T-helper 1 cell (primary cell): ENCODE measurements around the gene ABCG8.

Experiments
- DNase-seq, 5 donors: peaks; one replicate each; pipeline ENCODE4 v3.0.0-alpha.2; 2012 to 2020
- total RNA-seq, 4 donors: gene quantifications; one replicate each; lab custom pipeline; 2026; lab: John Stamatoyannopoulos, UW

The ABCG8 gene
- total RNA-seq = 0 reads per million in 4 donors

- no peak for DNase-seq
Observed at GRCh38 chr2:43838560-43839267, at the start of gene ABCG8, which contains the start of gene ABCG5. Gene ABCG8, plus strand, starts transcription at chr2:43838971. Its CDS starts 83 bp downstream, at chr2:43839054. Gene ABCG5, minus strand, starts transcription at chr2:43838839. Its CDS starts 160 bp downstream, at chr2:43838679.

- no peak for DNase-seq
Observed at GRCh38 chr2:43790147-43790546, 48.6 kb upstream of the ABCG8 start.

GRCh38 chr2:43791035-43791765 lies 47.6 kb upstream of the ABCG8 start:
- DNase-seq = no peak

DNA sequence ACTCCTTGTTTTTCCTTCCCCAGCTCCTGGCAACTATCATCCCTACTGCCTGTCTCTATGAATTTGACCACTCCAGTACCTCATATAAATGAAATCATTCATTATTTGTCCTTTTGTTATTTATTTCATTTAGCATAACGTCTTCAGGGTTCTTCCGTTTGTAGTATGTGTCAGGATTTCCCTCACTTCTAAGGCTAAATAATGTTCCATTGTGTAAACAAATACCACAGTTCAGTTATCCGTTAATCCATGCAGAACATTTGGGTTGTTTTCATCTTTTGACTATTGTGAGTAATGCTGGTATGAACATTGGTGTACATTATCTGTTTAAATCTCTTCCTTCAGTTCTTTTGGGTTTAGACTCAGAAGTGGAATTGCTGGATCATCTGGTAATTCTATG lies 46.1 kb upstream of the ABCG8 start:
- DNase-seq = no peak

DNA sequence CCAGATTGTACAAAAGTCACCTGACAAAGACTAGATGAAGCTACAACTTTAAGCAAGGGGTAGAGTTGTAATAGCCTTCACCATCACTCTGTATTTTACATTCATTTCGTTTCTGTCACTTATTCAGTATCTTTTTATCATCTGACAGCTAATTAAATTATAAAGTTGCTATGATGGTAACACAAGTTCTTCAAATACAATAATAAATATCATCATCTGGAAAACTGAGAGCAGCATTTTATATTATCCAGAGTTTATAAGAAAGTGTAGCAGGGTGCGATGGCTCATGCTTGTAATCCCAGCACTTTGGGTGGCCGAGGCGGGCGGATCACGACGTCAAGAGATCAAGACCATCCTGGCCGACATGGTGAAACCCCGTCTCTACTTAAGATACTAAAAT lies 43.8 kb upstream of the ABCG8 start:
- DNase-seq = no peak

- DNase-seq = no peak
Observed at GRCh38 chr2:43796206-43796605, 42.6 kb upstream of the ABCG8 start.

DNA sequence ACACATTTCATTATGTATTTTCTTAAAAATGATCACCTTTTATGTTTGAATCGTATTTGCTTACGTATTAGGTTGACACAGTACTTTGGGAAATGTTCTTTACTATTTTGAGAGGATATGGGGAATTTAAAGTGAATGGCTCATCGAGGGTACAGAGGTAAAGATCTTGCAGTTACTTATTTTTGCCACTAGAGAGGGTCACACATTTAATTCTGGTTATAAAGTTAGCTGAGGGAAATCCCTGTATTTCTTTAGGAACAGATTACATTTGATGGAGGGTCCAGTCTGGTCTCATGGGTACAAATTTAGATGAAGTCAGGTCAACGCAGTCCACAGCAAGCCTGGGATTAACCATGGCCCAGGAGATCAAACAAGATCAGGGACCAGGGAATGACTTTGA lies 40.5 kb upstream of the ABCG8 start:
- DNase-seq = no peak

DNA sequence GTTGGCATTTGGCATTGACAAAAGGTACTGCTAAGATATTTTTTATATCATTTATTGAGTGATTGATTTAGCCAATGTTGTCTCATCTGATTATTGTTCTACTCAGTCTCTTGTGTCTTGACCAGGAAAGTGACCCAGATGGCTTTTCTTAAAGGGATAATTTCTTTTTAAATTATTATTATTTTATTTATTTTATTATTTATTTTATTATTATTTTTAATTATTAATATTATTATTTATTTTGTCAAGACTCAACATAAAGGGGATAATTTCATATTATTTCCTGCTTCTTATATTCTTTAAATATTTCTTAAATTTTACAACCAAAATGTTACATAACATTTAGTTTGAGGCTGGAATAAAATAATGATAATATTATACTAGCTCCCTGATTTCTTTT lies 37.9 kb upstream of the ABCG8 start:
- DNase-seq = no peak

DNA sequence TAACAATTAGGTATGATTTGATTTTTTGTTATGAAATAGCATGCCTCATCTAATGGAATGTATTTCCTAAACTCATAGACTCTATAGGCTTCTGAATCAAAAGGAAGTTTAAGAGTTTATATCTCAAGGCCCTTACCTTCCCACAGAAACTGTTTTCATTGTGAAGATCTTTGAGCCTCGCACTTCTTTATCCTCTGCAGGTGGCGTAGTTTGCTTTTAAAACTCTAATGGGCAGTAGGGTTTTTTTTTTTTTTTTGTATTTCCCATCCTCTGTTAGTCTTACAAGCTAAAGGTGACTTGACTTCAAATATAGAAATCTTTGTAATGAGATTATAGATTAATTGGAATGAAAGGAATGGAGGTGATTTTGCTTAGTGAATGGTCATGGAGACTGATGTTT lies 36.6 kb upstream of the ABCG8 start:
- no peak for DNase-seq

DNA sequence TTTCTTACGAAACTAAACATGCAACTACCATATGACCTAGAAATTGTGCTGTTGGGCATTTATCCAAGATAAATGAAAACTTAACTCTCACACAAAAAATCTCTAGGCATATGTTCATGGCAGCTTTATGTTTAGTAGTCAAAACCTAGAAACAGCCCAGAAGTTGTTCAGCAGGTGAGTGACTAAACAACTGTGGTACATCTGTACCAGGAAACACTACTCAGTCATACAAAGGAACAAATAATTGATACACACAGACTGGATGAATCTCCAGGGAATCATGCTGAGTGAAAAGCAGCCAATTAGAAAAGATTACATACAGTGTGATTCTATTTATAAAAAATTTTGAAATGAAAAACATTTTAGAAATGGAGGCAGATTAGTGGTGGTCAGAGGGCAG lies 35.7 kb upstream of the ABCG8 start:
- no peak for DNase-seq

- DNase-seq = no peak
Observed at GRCh38 chr2:43806719-43807031, 32.1 kb upstream of the ABCG8 start.

GRCh38 chr2:43810452-43810851 lies 28.3 kb upstream of the ABCG8 start:
- DNase-seq = no peak

DNA sequence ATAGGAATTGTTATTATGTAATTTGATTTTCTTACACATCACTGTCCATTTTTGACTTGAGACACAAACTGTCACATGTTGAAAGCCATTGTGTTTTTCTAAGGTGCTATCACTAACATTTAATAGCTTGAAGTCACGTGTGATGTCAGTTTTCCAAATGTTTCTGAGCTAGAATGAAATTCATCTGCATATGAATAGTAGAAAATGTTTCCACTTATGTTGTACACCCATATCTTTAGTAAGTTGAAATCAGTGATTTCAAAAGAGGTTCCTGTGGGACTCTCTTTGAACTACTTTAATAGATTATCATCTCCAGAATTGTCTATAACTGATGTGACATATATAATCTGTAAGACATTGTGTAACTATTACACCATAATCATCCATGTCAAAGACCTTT lies 27.9 kb upstream of the ABCG8 start:
- DNase-seq = no peak

DNA sequence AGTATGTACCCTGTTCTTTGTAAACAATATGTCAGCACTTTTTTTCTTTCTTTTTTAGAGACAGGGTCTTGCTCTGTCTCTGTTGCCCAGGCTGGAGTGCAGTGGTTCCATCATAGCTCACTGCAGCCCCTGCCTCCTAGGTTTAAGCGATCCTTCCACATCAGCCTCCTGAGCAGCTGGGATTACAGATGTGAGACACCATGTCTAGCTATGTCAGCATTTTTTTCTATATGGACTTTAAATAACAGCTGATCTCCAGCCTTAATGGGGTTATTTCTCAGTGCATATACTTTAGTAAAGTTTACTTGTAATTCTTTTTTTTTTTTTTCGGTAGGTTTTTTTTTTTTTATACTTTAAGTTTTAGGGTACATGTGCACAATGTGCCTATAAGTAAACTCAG lies 26.8 kb upstream of the ABCG8 start:
- no peak for DNase-seq

- no peak for DNase-seq
Observed at GRCh38 chr2:43812947-43813346, 25.8 kb upstream of the ABCG8 start.

GRCh38 chr2:43814711-43815110 lies 24.1 kb upstream of the ABCG8 start:
- DNase-seq = no peak

- no peak for DNase-seq
Observed at GRCh38 chr2:43818761-43819160, 20.0 kb upstream of the ABCG8 start.

DNA sequence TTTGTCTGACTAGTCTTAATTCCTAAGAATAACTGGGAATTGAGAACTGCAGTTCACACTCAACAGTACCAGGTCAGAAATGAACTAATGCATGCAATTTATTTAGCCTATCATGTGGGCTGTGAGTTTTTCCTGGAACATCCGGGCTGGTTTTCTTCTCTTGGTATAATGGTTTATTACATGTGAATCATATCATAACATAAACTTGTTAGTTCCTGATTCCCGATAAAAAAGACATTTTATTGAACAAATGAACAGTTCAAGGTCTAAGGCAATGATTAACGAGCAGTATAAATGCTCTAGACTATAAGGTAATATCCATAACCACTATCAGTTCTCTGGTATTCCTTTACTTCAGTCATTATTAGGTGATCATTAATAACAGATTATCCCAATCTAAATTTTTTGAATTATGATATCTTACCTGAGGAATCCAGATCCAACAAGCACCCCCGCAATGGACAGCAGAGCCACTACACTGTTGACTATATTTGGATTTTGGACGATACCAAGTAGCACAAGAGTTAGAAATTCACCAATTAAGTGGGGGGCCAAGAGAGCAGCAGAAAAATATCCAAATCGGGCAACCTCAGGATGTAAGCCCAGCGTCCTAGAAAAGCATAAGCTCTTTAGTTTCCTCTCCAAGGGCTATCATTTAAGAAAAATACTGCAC lies 19.1 kb upstream of the ABCG8 start:
- DNase-seq = no peak

DNA sequence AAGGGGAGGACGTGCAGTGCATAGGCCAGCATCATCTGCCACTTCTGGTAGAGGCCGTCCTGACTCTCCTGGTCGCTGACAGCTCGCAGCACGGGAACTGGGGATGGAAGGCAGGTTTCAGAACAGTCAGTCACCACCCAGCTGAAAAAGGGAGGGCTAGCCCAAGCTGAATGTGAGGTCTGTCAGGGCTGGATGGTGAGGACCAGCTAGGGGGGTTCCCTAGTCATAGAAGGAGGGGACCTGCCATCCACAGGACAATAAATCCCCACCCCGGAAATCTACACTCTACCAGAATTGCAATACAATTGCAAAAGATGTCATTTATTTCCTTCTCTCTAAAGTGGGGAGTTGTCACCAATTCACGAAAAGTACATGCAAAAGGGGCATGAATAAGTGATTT lies 15.9 kb upstream of the ABCG8 start:
- DNase-seq = no peak

DNA sequence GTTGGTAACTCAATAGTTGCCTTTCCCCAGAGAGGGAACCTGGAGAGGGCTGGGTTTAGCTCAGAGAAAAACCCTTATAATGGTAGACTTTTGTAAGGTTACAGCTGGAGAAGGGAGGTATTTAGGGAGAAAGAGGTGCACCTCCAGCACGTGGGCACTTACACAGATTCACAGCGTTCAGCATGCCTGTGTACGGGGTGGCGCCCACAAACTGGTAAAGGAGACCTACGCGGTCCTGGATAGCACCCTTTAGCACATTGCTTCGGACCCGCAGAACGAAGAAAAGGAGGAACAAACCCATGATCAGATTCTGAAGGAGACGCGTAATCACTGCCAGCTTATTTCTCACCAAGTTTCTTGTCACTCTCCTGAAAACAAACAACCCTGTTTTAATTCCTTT lies 15.0 kb upstream of the ABCG8 start:
- no peak for DNase-seq

GRCh38 chr2:43824512-43824911 lies 14.3 kb upstream of the ABCG8 start:
- DNase-seq = no peak

DNA sequence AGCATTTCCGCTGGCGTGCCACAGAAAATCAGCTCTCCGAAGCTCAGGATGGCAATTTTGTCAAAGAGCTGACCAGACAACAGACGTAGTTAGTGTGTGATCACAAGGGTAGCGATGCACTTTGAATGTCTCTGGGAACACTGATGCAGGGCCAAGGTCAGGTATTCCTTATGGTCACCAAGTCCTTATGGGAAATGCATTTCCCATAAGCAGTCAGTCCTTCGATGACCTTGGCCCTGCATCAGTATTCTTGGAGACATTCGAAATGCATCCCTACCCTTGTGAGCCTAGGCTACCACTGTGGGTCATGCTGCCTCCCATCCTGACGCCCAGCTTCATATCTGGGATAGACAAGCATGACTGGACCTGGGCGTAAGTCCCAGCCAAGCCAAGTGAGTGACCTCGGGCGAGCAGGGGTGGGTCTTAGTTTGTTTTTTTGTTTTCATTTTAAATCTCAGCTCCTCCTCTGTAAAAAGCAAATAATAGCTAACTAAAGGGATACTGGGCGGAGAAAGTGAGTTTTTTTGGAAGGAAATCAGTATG lies 13.7 kb upstream of the ABCG8 start:
- DNase-seq = no peak

GRCh38 chr2:43825841-43826240 lies 12.9 kb upstream of the ABCG8 start:
- DNase-seq = no peak
